GM19328 (cell line): ENCODE data around the gene TMEM109.
"Not testable (repeated sequence)": the region's sequence is repeated elsewhere in the genome, so short reads cannot be mapped to it uniquely, and the experiment has no call there.

Experiments
- ATAC-seq: cut with Tn5 transposase; IDR thresholded peaks from one replicate; pipeline ENCODE4 v1.9.1; 2021; ENCODE audit warnings: mild to moderate bottlenecking, moderate library complexity; ENCODE audit not compliant: unreplicated experiment

The TMEM109 gene

GRCh38 chr11:60909680-60910280 lies 4.2 kb upstream of the TMEM109 start:
- ATAC-seq: not testable (repeated sequence)

DNA sequence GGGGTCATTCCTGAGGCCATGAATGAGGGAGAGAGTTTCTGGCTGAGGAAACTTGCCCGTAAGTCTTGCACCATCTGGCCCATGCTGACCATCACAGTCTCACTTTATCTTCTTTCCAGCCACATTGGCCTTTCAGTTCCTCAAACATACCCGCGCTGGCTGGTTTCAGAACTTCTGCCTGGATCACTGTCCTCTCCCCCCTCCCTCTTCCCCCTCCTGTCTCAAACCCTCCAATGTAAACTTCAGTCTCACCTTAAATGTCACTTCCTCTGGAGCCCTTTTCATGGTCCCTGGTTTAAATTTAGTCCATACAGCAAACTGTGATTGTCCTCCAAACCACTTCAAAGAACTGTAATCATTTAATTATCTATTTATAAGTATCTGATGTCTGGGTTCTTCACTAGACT lies 3.7 kb upstream of the TMEM109 start:
- peak; percentile 28 for ATAC-seq

- no peak for ATAC-seq
These were observed 3.1 kb upstream of the TMEM109 start for GRCh38 chr11:60910711-60911380.

- ATAC-seq: no peak
These were observed 1.6 kb upstream of the TMEM109 start for GRCh38 chr11:60912223-60912850.

- ATAC-seq: no peak
These were observed 968 bp upstream of the TMEM109 start for GRCh38 chr11:60912851-60913528.

DNA sequence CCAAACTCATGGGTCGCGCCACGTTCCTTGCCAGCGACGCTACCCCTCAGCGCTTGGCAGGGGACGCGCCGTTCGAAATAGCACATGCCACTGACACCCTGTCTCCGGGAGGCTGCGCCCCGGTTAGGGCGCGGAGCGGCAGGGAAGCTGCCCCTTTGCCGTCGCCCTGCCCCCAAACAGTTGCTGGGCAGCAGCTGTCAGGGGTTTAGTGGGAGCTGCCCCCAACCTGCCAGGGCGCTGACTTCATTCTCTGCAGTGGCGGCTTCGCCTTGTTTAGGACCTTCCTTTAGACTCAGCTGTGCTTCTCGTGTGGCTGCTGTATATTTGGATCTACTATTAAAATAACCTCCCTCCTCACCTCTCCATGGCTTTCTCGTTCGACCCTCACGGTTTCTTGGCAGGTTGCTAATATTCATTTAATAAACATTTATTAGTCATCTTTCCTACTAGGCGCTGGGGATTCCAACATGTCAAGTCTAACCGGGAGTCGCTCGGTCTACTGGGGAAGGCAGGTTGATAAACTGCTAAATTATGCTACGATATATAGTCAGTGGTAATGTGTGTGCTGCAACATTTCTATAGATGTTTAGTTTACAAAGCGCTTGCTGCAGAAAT lies 782 bp downstream of the TMEM109 start:
- ATAC-seq: no peak

DNA sequence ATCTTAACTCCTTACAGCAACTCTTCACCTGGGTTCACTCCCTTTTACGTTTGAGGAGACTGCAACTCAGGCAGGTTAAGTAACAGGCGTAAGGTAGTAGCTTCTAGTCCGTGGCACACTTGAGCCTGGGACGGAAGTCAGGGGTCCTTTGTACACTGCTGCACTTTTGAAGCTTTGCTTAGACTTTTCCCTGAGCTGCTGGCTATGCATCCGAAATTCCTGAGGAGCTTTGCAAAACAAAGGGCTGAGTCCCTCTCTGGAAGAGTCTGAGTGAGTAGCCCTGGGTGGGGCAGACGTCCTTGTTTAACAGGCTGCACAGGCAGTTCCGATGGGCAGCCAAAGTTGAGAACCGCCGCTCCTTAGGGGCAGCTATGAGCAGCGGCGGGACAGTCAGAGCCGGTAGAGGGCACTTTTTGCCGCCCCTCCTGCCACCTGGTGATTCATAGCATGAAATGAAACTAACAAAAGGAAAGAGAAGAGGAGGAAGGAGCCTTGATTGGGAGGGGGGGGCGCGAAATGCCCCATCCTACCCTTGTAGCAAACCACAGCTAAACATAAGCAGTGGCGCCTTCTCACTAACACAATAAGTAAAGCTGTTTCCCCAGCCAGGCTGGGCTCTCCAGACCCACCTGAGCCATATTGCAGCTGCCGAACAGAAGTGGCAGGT lies 1.4 kb downstream of the TMEM109 start:
- ATAC-seq: peak; percentile 29

DNA sequence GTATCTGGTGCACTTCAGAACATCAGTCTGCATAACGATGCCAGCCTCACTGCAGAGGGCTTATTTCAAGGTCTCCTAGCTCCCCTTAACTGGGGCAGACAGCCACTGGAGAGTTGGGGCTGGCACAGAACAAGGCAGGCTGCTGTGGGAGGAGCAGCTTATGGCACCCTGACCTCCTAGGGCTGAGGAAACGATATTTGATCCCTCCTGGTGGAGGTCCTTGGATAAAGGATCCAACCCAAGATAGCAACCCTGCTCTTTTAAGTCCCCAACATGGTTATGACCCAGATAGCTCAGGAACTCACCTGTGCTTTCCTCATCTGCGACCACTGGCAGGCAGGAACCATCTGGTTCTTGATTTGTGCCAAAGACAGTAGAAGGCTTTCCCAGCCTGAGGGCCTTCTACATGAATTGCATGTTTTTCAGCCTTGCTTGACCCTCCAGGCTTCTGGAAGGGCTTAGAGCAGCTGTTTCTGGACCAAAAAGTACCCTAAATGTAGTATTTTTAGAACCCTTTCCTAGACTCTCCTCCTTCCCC lies 2.8 kb downstream of the TMEM109 start:
- ATAC-seq: no peak

DNA sequence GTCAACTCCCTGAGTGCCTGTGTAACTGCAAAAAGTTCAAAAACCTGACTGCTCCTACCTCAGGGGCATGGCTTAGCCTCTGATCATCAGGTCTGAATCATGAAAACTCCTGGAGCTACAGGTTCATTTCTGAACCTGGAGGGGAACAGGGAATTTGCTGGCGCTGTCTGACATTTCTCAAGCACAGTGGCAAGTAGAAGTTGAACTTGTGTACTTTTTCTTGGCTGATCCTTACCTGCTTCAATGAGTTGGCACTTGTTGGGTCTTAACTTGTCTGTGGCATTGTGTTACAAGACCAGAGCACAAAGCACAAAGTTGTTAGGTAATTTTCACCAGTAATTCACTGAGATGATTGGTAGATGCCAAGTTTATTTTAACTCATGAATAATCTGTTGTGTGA lies 3.3 kb downstream of the TMEM109 start:
- ATAC-seq: no peak

GRCh38 chr11:60918251-60918938 lies 4.4 kb downstream of the TMEM109 start:
- no peak for ATAC-seq

GRCh38 chr11:60918939-60919265 lies 4.9 kb downstream of the TMEM109 start:
- ATAC-seq: no peak

GRCh38 chr11:60919320-60919719 lies 5.4 kb downstream of the TMEM109 start:
- ATAC-seq: no peak

- no peak for ATAC-seq
These were observed 6.0 kb downstream of the TMEM109 start for GRCh38 chr11:60919956-60920355.

- ATAC-seq: no peak
These were observed 7.3 kb downstream of the TMEM109 start for GRCh38 chr11:60921259-60921658.

DNA sequence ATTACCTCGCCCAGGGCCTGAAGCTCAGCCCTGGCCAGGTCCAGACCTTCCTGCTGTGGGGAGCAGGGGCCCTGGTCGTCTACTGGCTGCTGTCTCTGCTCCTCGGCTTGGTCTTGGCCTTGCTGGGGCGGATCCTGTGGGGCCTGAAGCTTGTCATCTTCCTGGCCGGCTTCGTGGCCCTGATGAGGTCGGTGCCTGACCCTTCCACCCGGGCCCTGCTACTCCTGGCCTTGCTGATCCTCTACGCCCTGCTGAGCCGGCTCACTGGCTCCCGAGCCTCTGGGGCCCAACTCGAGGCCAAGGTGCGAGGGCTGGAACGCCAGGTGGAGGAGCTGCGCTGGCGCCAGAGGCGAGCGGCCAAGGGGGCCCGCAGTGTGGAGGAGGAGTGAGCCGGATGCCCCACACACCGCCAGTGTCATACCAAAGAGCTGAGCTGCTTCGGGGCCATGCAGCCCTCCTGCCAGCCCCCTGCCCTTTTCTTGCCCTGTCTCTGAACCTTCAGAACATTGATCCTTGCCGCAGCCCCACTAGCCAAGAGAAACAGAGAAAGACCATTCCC lies 7.9 kb downstream of the TMEM109 start:
- no peak for ATAC-seq

DNA sequence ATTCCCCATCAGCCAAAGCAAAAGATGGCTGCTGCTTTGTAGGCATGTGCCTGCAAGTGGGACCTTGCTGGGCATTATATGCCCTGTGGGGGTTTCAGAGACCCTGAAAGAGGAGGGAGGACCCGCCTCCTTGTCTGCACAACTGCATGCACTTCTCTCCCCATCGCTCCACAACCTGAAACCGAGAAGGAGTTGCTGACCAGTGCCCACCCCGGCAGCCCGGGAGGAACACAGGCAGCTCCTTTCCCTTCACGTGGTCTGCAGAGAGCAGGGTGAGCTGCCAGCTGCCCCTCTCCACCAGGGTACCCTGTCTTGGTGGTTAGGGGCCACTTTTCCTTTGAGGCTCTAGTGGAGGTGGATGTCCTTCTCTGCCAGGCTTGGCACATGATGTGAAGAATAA lies 8.9 kb downstream of the TMEM109 start:
- ATAC-seq: no peak

DNA sequence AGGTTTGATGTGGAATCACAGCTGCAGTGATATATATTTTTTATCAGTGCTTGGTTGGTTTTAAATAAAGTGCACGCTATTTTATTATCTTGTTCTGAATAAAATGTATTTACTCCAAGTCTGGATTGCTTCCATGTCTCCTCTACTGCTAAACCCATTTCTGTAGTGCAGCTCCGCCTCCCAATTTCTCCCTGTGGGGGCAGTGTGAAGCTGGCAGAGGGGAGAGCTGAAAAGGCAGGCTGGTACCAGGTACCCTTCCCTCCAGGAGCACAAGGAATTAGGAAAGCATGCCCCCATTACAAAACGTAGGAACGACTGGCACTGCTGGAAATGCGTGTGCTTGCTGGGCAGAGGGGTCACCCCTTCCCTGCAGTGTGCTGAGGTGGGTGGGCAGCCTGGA lies 9.4 kb downstream of the TMEM109 start:
- no peak for ATAC-seq

GRCh38 chr11:60923800-60924109 lies 9.8 kb downstream of the TMEM109 start:
- ATAC-seq: no peak

GRCh38 chr11:60924110-60924905 lies 10.3 kb downstream of the TMEM109 start, which contains the start of gene TMEM132A:
TSS of gene TMEM132A (plus strand) at chr11:60924460. CDS start at chr11:60924634, 174 bp downstream.
- no peak for ATAC-seq
